AG08396 (cell line): Measurements from ENCODE around the gene GNG7.
"Not testable (repeated sequence)": the region's sequence is repeated elsewhere in the genome, so short reads cannot be mapped to it uniquely, and the experiment has no call there.

Source experiments
- DNase-seq: peaks from one replicate; pipeline ENCODE4 v3.0.0; 2012; ENCODE audit warnings: low spot score, mixed read lengths

Gene GNG7

DNA sequence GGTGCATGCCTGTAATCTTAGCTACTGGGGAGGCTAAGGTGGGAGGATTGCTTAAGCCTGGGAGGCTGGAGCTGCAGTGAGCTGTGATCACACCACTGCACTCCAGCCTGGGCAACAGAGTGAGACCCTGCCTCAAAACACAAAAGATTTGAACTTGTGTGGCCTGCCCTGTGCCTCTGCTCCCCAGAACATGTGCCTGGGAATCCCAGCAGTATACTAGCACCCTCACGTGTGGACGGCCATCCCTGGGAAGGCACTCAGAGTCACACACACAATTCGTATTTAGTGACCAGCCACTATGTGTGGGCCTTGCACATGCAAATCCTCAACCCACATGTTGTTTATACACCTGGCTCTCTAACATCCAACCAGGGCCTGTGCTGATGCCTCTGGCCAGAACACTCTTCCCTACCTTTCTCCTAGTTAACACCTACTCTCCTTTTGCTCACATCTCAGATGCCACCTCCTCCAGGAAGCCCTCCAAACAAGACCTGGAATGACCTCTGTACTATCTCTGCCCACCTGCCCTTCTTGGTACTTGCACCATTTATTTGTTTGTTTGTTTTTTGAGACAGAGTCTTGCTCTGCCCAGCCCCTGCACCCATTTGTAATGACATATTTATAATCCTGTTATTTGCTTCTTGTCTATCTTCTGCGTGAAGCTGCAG, 218.9 kb downstream of the GNG7 start:
- no peak for DNase-seq

DNA sequence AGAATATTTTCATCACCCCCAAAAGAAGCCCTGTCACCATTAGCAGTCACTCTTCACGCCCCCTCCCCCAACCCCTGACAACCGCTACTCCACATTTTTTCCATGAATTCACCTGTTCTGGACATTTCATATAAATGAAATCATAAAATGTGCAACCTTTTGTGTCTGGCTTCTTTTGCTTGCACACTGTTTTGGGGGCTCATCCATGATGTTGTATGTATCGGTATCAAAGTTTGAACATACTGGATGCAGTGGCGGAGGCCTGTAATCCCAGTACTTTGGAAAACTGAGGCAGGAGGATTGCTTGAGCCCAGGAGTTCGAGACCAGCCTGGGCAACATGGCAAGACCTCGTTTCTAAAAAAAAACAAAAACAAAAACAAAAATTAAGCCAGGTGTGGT, 219.4 kb downstream of the GNG7 start:
- DNase-seq: no peak

DNA sequence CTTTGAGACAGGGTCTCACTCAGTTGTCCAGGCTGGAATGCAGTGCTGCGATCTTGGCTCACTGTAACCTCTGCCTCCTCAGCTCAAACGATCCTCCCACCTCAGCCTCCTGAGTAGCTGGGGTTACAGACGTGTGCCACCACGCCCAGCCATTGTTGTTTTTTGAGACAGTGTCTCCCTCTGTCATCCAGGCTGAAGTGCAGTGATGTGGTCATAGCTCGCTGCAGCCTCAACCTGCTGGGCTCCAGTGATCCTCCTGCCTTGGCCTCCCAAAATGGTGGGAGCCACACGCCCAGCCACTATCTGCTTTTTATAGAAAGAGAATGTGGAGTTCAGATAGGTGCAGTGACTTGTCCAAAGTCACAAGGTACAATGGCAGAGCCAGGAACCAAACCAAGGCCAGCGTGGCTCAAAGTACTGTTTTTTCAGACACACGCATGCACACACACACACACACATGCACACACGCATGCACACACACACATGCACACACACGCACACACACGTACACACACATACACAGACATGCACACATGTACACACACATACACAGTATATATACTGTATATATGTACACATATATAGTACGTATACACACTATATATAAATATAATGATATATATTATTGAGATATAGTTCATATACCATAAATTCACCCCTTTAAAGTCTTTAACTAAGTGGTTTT, 220.0 kb downstream of the GNG7 start:
- no peak for DNase-seq

DNA sequence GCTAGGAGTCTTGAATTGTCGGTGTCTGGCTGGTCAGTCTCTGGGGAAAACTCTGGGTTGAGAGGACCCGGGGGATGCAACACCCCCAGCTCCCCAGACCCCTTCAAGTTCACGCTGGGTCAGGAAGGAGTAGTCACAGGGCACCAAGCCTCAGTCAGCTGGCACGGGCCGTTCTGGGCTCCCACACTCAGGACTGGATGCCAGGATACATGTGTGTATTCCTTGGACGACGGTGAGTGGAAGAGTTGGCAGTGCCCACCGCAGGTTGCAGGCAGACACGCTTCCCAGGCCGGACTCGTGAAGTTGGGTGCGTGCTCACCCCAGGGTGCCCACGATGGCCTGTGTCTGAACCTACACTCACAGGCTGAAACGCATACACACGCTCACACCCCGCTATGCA, 221.0 kb downstream of the GNG7 start:
- DNase-seq: no peak

DNA sequence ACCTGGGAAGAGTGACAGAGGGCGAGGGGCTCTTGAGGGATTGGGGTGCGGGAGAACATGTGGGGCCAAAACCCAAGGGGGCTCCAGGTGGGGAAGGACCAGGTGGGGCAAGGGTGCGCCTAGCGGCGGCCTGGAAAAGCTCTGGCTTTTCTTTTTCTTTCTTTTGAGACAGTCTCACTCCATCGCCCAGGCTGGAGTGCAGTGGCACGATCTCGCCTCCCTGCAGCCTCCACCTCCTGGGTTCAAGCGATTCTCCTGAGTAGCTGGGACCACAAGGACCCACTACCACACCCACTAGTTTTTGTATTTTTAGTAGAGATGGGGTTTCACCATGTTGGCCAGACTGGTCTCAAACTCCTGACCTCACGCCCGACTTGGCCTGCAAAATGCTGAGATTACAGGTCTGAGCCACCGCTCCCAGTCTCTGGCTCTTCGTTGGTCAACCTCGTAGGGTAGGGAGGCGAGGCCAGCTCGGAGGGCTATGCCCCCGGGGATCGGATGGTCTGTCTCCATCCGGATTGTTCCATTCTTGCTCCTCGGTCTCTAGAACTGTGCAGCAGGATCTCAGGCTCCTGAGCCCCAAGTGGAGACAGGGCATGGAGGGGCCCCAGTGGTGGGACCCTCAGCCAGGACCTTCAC, 222.8 kb downstream of the GNG7 start:
- no peak for DNase-seq

DNA sequence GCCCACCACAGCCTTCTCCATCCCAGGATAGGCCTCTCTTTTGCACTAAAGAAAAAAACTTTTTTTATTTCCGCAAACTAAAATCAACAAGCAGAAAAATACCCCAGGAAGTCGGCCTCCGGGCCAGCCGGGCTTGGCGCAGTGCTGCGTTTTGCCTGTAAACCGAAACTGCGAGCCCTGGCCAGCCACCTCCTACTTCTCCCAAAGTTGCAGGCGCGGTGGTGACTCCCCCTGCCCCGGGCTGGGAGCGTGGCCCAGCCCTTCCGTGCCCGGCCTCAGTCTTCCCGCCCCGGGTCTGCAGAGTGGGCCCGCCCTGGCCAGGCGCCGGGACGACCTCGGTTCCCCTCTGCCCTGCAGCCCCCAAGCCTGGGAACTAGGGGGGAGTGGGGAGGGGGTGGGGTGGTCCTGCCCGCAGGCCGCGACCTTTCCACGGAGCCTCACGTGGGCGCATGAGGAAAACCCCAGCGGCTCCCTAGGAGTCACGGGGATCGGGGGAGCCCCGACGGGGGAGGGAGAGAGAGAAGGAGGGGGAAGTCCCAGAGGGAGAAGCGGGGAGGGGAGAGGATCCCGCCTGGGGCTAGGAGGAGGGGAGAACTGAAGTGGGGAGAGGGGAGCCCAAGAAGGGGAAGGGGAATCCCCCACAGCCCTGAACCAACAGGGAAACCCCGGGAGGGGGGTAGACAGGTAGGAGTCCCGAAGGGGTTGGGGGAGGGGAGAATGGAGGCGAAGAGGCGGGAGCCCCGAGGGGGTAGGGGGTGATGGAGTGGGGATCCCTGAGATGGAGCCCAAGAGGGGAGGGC, 223.5 kb downstream of the GNG7 start:
- peak; percentile 76 for DNase-seq

DNA sequence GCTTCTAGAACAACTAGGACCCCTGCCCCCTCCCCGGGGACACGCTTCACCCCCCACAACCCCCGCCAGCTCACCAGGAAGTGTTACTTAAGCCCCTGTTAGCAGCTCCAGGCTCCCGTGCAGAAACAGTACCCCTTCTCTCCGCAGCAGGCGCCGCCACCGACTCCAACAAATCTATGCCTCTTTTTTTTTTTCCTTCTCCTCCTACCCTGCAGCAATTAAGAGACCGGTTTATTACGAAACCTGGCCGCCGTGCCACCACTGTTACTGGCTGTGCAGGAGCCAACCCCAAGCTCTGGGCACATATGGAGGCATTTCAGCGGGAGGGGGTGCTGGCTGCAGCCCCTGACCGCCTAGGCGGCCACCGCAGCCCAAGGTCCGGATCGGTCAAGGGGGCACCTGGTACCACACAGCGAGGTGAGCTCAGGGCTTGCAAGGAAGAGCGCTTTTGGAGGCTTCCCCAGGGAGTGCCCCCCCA, 224.2 kb downstream of the GNG7 start:
- DNase-seq: peak; percentile 53

DNA sequence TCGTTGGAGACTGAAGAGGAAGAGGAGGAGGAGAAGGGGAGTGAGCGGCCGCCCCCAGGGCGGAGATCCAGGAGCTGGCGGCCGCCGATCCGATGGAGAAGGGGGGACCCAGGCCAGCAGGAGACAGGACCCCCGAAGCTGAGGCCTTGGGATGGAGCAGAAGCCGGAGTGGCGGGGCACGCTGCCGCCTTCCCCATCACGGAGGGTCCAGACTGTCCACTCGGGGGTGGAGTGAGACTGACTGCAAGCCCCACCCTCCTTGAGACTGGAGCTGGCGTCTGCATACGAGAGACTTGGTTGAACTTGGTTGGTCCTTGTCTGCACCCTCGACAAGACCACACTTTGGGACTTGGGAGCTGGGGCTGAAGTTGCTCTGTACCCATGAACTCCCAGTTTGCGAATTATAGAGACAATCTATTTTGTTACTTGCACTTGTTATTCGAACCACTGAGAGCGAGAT, 224.7 kb downstream of the GNG7 start:
- peak; percentile 49 for DNase-seq

DNA sequence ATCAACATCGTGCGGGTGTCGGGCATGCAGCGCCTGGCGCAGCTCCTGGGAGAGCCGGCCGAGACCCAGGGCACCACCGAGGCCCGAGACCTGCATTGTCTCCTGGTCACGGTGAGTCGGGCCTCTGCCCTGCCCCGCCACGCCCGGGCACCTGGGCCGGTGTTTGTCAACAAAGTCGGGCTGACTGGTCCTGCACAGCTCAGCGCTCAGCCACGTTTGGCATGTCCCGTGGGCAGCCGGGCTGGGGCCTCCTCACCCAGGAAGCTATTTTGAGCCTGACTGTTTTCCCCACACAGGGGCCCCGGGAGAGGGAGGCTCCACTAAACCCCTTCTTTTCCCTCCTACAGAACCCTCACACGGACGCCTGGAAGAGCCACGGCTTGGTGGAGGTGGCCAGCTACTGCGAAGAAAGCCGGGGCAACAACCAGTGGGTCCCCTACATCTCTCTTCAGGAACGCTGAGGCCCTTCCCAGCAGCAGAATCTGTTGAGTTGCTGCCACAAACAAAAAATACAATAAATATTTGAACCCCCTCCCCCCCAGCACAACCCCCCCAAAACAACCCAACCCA, 225.3 kb downstream of the GNG7 start:
- DNase-seq: peak; percentile 52

DNA sequence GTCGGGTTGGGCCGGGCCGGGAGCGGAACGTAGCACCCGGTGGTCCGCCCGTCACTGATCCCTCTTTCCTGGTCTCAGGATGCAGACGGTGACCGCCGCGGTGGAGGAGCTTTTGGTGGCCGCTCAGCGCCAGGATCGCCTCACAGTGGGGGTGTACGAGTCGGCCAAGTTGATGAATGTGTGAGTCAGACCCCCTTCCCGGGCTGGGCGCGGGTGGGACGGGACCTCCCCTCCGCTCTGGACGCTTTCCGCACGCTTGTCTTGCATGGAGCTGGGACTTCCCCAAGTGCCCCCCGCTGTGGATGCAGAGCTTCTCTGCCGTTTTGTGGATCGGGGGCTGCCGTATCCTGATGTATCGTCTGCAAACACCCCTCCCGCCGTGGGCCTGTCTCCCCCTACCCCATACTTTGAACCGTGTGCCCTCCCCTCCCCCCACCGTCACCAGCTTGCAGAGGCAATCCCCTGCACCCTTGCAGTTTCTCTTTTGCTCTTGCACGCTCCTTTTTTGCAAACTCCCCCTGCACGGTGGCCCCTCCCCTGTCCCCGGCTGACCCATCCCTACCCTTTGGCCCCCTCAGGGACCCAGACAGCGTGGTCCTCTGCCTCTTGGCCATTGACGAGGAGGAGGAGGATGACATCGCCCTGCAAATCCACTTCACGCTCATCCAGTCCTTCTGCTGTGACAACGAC, 225.9 kb downstream of the GNG7 start:
- DNase-seq: peak; percentile 66

DNA sequence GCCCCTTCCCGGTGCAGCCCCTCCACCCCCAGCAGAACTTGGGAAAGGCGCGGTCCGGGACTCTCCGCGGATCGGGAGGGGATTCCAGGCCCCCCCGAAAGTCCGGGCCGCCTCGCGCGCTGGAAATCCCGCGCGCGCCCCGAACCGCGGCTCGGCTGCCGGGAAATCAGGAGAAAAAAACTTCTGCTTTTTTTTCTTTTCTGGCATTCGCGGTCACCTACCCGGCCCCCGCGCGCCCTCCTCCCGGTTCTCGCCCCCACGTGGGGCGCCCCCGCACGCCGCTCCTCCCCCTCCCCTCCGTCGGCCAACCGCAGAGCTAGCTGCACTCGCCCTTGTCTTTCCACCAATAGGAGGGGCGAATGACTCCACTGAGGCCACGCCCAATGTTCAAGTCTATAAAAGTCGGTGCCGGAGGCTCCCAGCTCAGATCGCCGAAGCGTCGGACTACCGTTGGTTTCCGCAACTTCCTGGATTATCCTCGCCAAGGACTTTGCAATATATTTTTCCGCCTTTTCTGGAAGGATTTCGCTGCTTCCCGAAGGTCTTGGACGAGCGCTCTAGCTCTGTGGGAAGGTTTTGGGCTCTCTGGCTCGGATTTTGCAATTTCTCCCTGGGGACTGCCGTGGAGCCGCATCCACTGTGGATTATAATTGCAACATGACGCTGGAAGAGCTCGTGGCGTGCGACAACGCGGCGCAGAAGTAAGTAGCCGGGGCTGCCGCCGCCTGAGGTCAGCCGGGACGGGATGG, 226.6 kb downstream of the GNG7 start, which contains the start of gene GADD45B:
GADD45B (plus strand) TSS at position 426 of the 749 bp plus-strand sequence; CDS start at position 658, 232 bp downstream.
- peak; percentile 100 for DNase-seq

DNA sequence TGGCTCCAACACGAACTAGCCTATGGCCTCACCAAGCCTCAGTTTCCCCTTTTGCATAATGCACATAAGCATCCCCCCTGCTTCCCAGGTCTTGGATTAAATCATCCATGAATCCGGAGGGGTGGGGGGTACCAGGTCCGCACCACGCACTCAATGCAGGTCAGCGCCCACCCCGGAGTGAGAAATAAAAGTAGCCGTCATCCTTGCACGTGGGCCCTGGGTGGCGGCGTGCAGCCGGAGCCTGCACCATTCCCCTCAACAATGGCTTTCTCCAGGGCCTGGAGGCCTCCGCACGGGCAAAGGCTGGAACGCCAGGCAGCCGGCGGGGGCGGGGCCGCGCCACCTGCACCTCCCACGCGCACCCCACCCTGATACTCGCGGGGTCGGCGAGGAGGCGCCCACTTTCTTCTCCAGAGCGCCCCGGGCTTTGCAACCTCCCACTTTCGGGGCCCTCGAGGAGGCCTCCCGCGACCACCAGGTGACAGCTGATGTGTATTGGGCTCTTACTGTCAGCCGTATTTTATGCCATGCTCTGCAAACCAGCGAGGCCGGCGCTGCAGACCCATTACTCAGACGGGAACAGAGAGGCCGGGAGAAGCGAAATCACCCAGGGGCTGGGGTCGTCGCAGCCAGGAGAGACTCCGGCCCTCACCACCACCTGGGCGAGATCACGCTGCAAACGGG, 227.3 kb downstream of the GNG7 start:
- peak; percentile 70 for DNase-seq

DNA sequence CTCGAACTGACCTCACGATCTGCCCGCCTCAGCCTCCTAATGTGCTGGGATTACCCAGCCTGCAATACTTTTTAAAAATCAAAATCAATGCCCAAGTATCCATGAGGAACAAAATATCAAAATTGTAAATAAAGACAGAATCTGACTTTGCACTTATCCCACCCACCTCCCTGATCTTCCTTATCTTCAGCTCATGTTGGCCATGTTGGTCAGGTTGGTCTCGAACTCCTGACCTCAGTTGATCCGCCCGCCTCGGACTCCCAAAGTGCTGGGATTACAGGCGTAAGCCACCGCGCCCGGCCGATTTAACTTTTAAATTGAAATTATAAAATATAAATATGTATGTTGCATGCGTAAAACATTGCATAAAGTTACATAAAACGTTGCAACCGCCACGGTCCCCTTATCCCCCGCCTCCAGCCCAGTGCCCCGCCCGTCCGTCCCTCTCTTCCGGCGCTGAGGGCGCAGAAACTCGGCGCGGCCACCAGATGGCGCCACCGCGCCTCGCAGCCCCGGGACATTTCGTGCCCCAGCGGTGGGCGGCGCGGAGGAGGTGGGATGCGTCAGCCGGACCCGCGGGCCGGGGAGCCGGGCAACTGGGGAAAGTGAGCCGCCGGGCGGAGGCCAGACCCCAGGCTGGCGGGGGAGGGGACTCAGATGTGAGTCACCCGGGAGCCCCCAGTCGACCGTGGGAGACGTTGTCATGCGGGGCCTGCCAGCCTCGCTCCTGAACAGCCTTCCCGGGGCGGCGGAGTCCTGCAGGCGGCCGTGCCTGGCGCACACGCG, 228.1 kb downstream of the GNG7 start:
- DNase-seq: peak; percentile 89

DNA sequence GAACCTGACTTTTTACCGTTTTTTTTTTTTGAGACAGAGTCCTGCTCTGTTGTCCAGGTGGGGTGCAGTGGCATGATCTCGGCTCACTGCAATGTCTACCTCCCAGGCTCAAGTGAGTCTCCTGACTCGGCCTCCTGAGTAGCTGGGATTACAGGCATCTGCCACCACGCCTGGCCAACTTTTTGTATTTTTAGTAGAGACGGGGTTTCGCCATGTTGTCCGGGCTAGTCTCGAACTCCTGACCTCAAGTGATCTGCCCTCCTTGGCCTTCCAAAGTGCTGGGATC, 232.6 kb downstream of the GNG7 start:
- DNase-seq: not testable (repeated sequence)

DNA sequence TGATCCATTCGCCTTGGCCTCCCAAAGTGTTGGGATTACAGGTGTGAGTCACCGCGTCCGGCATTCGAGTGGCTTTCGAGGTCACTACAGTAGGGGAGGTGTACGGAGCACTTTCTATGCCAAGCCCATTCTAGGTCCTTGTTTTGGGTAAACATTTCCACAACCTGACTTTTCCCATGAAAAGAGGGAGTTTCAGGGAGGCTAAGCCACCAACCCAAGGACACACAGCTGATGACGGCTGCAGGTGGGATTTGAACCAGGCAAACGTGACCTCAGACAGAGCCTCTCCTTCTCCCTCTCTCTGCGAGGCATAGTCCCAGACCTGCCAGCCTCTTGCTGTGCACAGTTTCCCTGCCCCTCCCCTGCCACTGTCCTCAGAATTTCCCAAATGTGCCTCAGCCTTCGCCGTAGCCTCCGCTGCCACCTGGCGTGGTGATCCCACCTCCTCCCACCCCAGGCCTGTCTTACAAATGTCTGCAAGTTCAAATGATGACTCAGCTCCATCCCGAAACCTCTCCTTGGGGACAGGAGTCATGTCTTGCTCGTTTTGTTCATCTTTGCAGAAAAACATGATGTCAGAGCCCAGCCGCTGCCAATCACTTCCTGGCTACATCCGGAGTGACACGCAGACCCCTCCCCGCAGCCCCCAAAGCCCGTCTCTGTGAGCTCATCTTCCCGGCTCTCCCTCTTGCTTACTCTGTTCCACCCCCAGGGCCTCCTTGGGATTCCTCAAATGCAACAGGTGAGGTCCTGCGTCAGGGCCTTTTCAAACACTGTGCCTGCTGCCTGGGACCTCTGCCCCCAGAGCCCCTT, 233.2 kb downstream of the GNG7 start:
- peak; percentile 26 for DNase-seq

DNA sequence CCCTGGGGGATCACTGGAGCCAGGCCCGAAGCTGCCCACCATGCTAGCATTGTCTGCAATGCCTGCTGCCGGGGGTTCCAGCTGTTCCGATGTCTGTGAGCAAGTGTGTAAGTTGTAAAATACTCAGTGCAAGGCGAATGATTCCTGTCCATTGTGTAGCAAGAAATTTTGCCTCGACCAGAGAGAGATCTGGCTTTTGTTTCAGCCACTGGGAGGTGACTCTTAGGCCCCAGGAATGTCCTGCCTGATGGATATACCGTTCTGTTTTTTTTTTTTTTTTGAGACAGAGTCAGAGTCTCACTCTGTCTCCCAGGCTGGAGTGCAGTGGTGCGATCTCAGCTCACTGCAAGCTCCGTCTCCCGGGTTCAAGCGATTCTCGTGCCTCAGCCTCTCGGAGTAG, 233.9 kb downstream of the GNG7 start:
- peak; percentile 7 for DNase-seq

DNA sequence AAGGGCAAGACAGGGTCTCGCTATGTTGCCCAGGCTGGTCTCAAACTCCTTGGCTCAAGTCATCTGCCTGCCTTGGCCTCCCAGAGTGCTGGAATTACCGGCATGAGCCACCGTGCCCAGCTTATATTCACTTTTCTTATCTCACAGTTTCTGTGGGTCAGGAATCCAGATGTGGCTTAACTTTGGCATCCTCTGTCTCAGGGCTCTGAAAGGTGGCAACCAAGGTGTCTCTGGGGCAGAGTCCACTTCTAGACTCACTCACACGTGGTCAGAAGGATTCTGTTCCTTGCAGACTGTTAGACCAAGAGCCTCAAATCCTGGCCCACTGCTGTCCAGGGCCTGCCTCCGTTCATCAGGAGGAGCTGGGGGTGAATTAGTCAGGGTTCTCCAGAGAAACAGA, 238.1 kb downstream of the GNG7 start:
- peak; percentile 11 for DNase-seq

DNA sequence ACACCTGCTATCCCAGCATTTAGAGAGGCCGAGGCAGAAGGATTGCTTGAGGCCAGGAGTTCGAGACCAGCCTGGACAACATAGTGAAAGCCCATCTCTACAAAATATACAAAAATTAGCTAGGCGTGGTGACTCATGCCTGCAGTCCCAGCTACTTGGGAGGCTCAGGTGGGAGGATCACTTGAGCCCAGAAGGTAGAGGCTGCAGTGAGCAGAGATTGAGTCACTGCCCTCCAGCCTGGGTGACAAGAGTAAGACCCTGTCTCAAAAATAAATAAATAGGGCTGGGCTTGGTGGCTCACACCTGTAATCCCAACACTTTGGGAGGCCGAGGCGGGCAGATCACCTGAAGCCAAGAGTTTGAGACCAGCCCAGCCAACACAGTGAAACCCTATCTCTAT, 238.8 kb downstream of the GNG7 start:
- not testable (repeated sequence) for DNase-seq
